Putamen (tissue), 1 donor: ENCODE data around the gene DCAF11.
"Not testable (repeated sequence)": the region's sequence is repeated elsewhere in the genome, so short reads cannot be mapped to it uniquely, and the experiment has no call there.

Source experiments
- DNase-seq: peaks from one replicate; pipeline ENCODE4 v3.0.0-alpha.2; 2016; ENCODE audit warnings: low spot score

The DCAF11 gene

GRCh38 chr14:24096545-24097181 is 17.9 kb upstream of the DCAF11 start:
- DNase-seq = no peak

- DNase-seq = no peak
Measured at GRCh38 chr14:24098229-24098926, 16.2 kb upstream of the DCAF11 start.

GRCh38 chr14:24098927-24099813 is 15.4 kb upstream of the DCAF11 start:
- DNase-seq = no peak

GRCh38 chr14:24100197-24100981 is 14.2 kb upstream of the DCAF11 start:
- no peak for DNase-seq

GRCh38 chr14:24100982-24101494 is 13.5 kb upstream of the DCAF11 start:
- DNase-seq = no peak

- DNase-seq = no peak
Measured at GRCh38 chr14:24102357-24103048, 12.1 kb upstream of the DCAF11 start.

GRCh38 chr14:24103451-24103850 is 11.1 kb upstream of the DCAF11 start:
- no peak for DNase-seq

GRCh38 chr14:24105609-24106239 is 8.9 kb upstream of the DCAF11 start:
- not testable (repeated sequence) for DNase-seq

GRCh38 chr14:24106672-24107271 is 7.8 kb upstream of the DCAF11 start:
- DNase-seq = no peak

- DNase-seq = no peak
Measured at GRCh38 chr14:24108336-24108874, 6.2 kb upstream of the DCAF11 start.

GRCh38 chr14:24110060-24110459 is 4.5 kb upstream of the DCAF11 start:
- DNase-seq = no peak

GRCh38 chr14:24110523-24110922 is 4.1 kb upstream of the DCAF11 start:
- no peak for DNase-seq

- no peak for DNase-seq
Measured at GRCh38 chr14:24113379-24113800, 1.2 kb upstream of the DCAF11 start.

- DNase-seq = peak; percentile 89
Measured at GRCh38 chr14:24113801-24114531, 611 bp upstream of the DCAF11 start.

GRCh38 chr14:24115422-24116127 is 998 bp downstream of the DCAF11 start:
- DNase-seq = no peak

GRCh38 chr14:24116128-24116814 is 1.7 kb downstream of the DCAF11 start:
- DNase-seq = no peak

- no peak for DNase-seq
Measured at GRCh38 chr14:24117179-24117578, 2.6 kb downstream of the DCAF11 start.

GRCh38 chr14:24119691-24120090 is 5.1 kb downstream of the DCAF11 start:
- DNase-seq = no peak
